Smooth muscle cell (in vitro differentiated cells): ENCODE data around the gene TLNRD1. TPM values are rescaled to one million over a fixed set of nuclear protein-coding genes. Genes with fewer than 3 reads are reported as not detected.

Experiments
- DNase-seq: peaks from one replicate; lab custom pipeline; 2025; ENCODE audit not compliant: unreplicated experiment; lab: John Stamatoyannopoulos, UW
- H2AFZ ChIP-seq: fragments of 200-600 bp; sonication (generic); 2 replicates; pipeline ENCODE4 v1.6.0; 2016; ENCODE audit warnings: antibody characterized with exemption, low read depth, mild to moderate bottlenecking
- H3F3A ChIP-seq: fragments of 200-600 bp; sonication (generic); 2 replicates; pipeline ENCODE4 v1.6.0; 2017; ENCODE audit warnings: antibody characterized with exemption, low read depth
- H3K27ac ChIP-seq: fragments of 200-600 bp; sonication (generic); 2 replicates; pipeline ENCODE4 v1.5.1; 2016; ENCODE audit warnings: low read depth, mild to moderate bottlenecking
- H3K27me3 ChIP-seq: fragments of 200-600 bp; sonication (generic); 2 replicates; pipeline ENCODE4 v1.6.1; 2016; ENCODE audit warnings: low read depth, mild to moderate bottlenecking
- H3K36me3 ChIP-seq: fragments of 200-600 bp; sonication (generic); 2 replicates; pipeline ENCODE4 v1.5.1; 2016; ENCODE audit warnings: low read depth
- H3K4me1 ChIP-seq: fragments of 200-600 bp; sonication (generic); 2 replicates; pipeline ENCODE4 v1.5.1; 2016; ENCODE audit warnings: low read depth
- H3K4me2 ChIP-seq: fragments of 200-600 bp; sonication (generic); 2 replicates; pipeline ENCODE4 v1.6.0; 2016; ENCODE audit warnings: mild to moderate bottlenecking
- H3K4me3 ChIP-seq: fragments of 200-600 bp; sonication (generic); 2 replicates; pipeline ENCODE4 v1.5.1; 2016; ENCODE audit warnings: mild to moderate bottlenecking
- H3K79me2 ChIP-seq: fragments of 200-600 bp; sonication (generic); 2 replicates; pipeline ENCODE4 v1.6.0; 2016; ENCODE audit warnings: low read depth, mild to moderate bottlenecking
- H3K9ac ChIP-seq: fragments of 200-600 bp; sonication (generic); 2 replicates; pipeline ENCODE4 v1.6.0; 2016; ENCODE audit warnings: low read depth
- H3K9me3 ChIP-seq: fragments of 200-600 bp; sonication (generic); replicated peaks from 2 replicates; pipeline ENCODE4 v1.5.1; 2016; ENCODE audit warnings: low read depth
- H4K20me1 ChIP-seq: fragments of 200-600 bp; sonication (generic); 2 replicates; pipeline ENCODE4 v1.6.0; 2016; ENCODE audit warnings: low read depth
- CTCF ChIP-seq: fragments of 200-600 bp; sonication (generic); IDR thresholded peaks from 2 replicates; pipeline ENCODE4 v1.5.1; 2017; ENCODE audit warnings: borderline replicate concordance, mild to moderate bottlenecking, antibody characterized with exemption; ENCODE audit not compliant: insufficient read depth, poor library complexity, severe bottlenecking
- WGBS: methylation state at CpG from one replicate; pipeline ENCODE4 v1.1.7; 2016; ENCODE audit warnings: low lambda C conversion rate; 5-methylcytosine and 5-hydroxymethylcytosine counted together
- polyA plus RNA-seq: library from polyadenylated mRNA; unstranded; fragments of >200 nt; fragmentation: Nextera tagmentation; extraction: Ambion mirVana; gene quantifications from 2 replicates; pipeline ENCODE4 v1.2.1, GENCODE V29; 2016
- total RNA-seq: library from RNA; depleted of rRNA; stranded (reverse); fragments of >200 nt; gene quantifications from 2 replicates; pipeline ENCODE4 v1.2.3, GENCODE V29; 2014

TLNRD1 gene
- total and polyA plus RNA-seq, 2 experiments from 2014 or later: 11.3 to 14.1 TPM

- DNase-seq: no peak
- no peaks in the 10 kb centered on the region for H4K20me1 ChIP-seq
- 79% methylated on average over 1 of the region's 1 CpG for WGBS
Observed at GRCh38 chr15:81032818-81033217, 32.1 kb downstream of the TLNRD1 start.

GRCh38 chr15:81033508-81033907 lies 32.8 kb downstream of the TLNRD1 start:
- Histone ChIP-seq H3K4me3 (no peak overlapping the region), H3K9me3 (no peaks in the 10 kb centered on the region), H3K4me2 (no peak overlapping the region), H3K79me2 (no peaks in the 10 kb centered on the region), H3K9ac (no peak overlapping the region), H3K4me1 (no peaks in the 10 kb centered on the region), H3K27me3 (no peaks in the 10 kb centered on the region), H4K20me1 (no peaks in the 10 kb centered on the region), H3K36me3 (no peaks in the 10 kb centered on the region), H2AFZ (no peak overlapping the region), H3F3A (no peaks in the 10 kb centered on the region), H3K27ac (no peak overlapping the region)
- TF ChIP-seq CTCF: no peak
- DNase-seq: no peak
- WGBS: 85% methylated on average over 2 of the region's 2 CpGs

More at GRCh38 chr15:81032818-81033217, 32.1 kb downstream of the TLNRD1 start:
- Histone ChIP-seq H3K9ac (no peak overlapping the region), H3K4me2 (no peak overlapping the region), H3K27ac (no peak overlapping the region), H3K27me3 (no peaks in the 10 kb centered on the region), H3K4me3 (no peak overlapping the region), H2AFZ (no peak overlapping the region), H3K4me1 (no peaks in the 10 kb centered on the region), H3F3A (no peaks in the 10 kb centered on the region), H3K36me3 (no peaks in the 10 kb centered on the region), H3K9me3 (no peaks in the 10 kb centered on the region), H3K79me2 (no peaks in the 10 kb centered on the region)
- no peak for TF ChIP-seq CTCF

GRCh38 chr15:81037952-81038743 lies 37.4 kb downstream of the TLNRD1 start:
- no peak overlapping the region for H2AFZ ChIP-seq
- H3K79me2 ChIP-seq: no peaks in the 10 kb centered on the region
- DNase-seq: no peak
- H4K20me1 ChIP-seq: no peaks in the 10 kb centered on the region
- no peak overlapping the region for H3K27ac ChIP-seq
- H3F3A ChIP-seq: no peaks in the 10 kb centered on the region
- H3K9me3 ChIP-seq: no peaks in the 10 kb centered on the region
- H3K4me3 ChIP-seq: no peak overlapping the region
- H3K4me2 ChIP-seq: no peak overlapping the region
- H3K9ac ChIP-seq: no peak overlapping the region
- no peak for TF ChIP-seq CTCF
- no peaks in the 10 kb centered on the region for H3K36me3 ChIP-seq
- 96% methylated on average over 14 of the region's 14 CpGs for WGBS
- no peaks in the 10 kb centered on the region for H3K4me1 ChIP-seq
- H3K27me3 ChIP-seq: no peaks in the 10 kb centered on the region
